Measurements from ENCODE around the gene TMEM94.

DNA sequence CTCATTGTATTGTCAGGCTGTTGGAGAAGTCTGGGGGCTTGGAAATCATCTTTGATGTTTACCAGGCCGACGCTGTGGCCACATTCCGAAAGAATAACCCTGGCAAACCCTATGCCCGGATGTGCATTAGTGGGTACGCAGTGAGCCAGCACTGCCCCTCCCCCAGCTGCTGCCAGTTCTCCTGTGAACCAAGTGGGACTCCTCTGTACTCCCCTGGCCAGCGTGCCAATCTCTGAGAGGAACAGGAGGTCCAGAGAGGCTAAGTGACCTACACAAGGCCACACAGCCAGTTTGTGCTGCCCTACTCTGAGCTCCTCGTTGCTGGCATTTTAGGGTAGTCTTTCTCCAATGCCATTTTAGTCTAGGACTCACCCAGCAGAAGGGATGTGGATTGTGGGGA lies 67.2 kb downstream of the TMEM94 start:
- no peak for TF ChIP-seq POLR2A (IDR thresholded peaks at IDR 0.05)
- TF ChIP-seq, protein P1, sequence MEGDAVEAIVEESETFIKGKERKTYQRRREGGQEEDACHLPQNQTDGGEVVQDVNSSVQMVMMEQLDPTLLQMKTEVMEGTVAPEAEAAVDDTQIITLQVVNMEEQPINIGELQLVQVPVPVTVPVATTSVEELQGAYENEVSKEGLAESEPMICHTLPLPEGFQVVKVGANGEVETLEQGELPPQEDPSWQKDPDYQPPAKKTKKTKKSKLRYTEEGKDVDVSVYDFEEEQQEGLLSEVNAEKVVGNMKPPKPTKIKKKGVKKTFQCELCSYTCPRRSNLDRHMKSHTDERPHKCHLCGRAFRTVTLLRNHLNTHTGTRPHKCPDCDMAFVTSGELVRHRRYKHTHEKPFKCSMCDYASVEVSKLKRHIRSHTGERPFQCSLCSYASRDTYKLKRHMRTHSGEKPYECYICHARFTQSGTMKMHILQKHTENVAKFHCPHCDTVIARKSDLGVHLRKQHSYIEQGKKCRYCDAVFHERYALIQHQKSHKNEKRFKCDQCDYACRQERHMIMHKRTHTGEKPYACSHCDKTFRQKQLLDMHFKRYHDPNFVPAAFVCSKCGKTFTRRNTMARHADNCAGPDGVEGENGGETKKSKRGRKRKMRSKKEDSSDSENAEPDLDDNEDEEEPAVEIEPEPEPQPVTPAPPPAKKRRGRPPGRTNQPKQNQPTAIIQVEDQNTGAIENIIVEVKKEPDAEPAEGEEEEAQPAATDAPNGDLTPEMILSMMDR (IDR thresholded peaks at IDR 0.05) = no peak

All from vagina (tissue), 2 donors.